ENCODE measurements around the gene GEMIN7.

GEMIN7 gene

GRCh38 chr19:45061965-45062364 lies 17.1 kb upstream of the GEMIN7 start:
- DNase-seq, result no peak

GRCh38 chr19:45063851-45064801 lies 14.9 kb upstream of the GEMIN7 start:
- no peak for DNase-seq

GRCh38 chr19:45066921-45067661 lies 12.0 kb upstream of the GEMIN7 start:
- DNase-seq, result no peak

- no peak for DNase-seq
Observed at GRCh38 chr19:45068041-45068440, 11.0 kb upstream of the GEMIN7 start.

- peak in 1 of 14 donors; percentile 5 for DNase-seq
Observed at GRCh38 chr19:45069056-45069455, 10.0 kb upstream of the GEMIN7 start.

GRCh38 chr19:45070214-45070613 lies 8.8 kb upstream of the GEMIN7 start:
- DNase-seq, result no peak

- DNase-seq, result no peak
Observed at GRCh38 chr19:45070861-45071544, 8.1 kb upstream of the GEMIN7 start.

- DNase-seq, result no peak
Observed at GRCh38 chr19:45071545-45071938, 7.5 kb upstream of the GEMIN7 start.

GRCh38 chr19:45071969-45072790 lies 6.9 kb upstream of the GEMIN7 start:
- DNase-seq, result peak in 1 of 14 donors; percentile 22

GRCh38 chr19:45074744-45075300 lies 4.2 kb upstream of the GEMIN7 start:
- DNase-seq, result no peak

GRCh38 chr19:45075301-45076028 lies 3.6 kb upstream of the GEMIN7 start:
- DNase-seq, result peak in 10 of 14 donors; percentile 37 to 68 (median 54)

- peak in 5 of 14 donors; percentile 15 to 74 (median 27) for DNase-seq
Observed at GRCh38 chr19:45076029-45076850, 2.8 kb upstream of the GEMIN7 start, which contains the start of gene ZNF296. ZNF296 (minus strand) TSS chr19:45076478; CDS start chr19:45076373, 105 bp downstream.

- no peak for DNase-seq
Observed at GRCh38 chr19:45076851-45077730, 2.0 kb upstream of the GEMIN7 start.

- no peak for DNase-seq
Observed at GRCh38 chr19:45078390-45079062, 534 bp upstream of the GEMIN7 start.

GRCh38 chr19:45079911-45080370 lies 881 bp downstream of the GEMIN7 start:
- no peak for DNase-seq

- no peak for DNase-seq
Observed at GRCh38 chr19:45082170-45082569, 3.1 kb downstream of the GEMIN7 start.

- no peak for DNase-seq
Observed at GRCh38 chr19:45086480-45086879, 7.4 kb downstream of the GEMIN7 start.

- DNase-seq, result no peak
Observed at GRCh38 chr19:45087531-45087930, 8.5 kb downstream of the GEMIN7 start.
